ENCODE data around the gene RPAIN.

RPAIN gene

GRCh38 chr17:5478992-5479391, 59.0 kb downstream of the RPAIN start:
- peaks cover 93% of the 10 kb centered on the region for H3K36me3 ChIP-seq

DNA sequence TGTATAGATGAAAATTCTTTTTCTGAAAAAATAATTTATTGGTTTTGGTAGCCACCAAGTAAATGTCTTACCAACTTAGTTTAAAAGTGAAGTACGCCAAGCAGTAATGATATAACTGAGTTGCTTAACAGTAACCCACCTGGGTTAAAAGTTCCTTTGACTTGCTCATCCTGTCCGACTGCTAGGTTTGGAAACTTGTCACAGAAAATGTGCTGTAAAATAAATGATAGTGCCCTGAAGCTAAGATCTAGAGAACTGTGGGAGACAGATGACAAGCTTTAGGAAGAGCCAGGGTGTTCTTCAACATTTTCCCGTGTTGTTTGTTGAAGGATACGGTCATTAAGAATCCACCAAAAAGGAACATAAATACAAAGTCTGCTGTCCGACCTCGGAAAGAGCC, 61.0 kb downstream of the RPAIN start:
- H3K36me3 ChIP-seq: peaks cover 91% of the 10 kb centered on the region
- DNase-seq: no peak
- H3K27me3 ChIP-seq (ENCODE audit: insufficient read depth, low read depth, severe bottlenecking): no peaks in the 10 kb centered on the region
- no peaks in the 10 kb centered on the region for H3K9me3 ChIP-seq (ENCODE audit: severe bottlenecking)
- no peak for TF ChIP-seq CTCF (IDR thresholded peaks at IDR 0.05; ENCODE audit: low read depth, low read length)
- no peak overlapping the region for H3K4me3 ChIP-seq (ENCODE audit: low read depth, low read length)
- no peak overlapping the region for H3K27ac ChIP-seq

More at GRCh38 chr17:5478992-5479391, 59.0 kb downstream of the RPAIN start:
- no peak for DNase-seq
- TF ChIP-seq CTCF (IDR thresholded peaks at IDR 0.05; ENCODE audit: low read depth, low read length): no peak
- no peaks in the 10 kb centered on the region for H3K27me3 ChIP-seq (ENCODE audit: insufficient read depth, low read depth, severe bottlenecking)
- no peaks in the 10 kb centered on the region for H3K9me3 ChIP-seq (ENCODE audit: severe bottlenecking)
- no peak overlapping the region for H3K4me3 ChIP-seq (ENCODE audit: low read depth, low read length)
- no peak overlapping the region for H3K27ac ChIP-seq

DNA sequence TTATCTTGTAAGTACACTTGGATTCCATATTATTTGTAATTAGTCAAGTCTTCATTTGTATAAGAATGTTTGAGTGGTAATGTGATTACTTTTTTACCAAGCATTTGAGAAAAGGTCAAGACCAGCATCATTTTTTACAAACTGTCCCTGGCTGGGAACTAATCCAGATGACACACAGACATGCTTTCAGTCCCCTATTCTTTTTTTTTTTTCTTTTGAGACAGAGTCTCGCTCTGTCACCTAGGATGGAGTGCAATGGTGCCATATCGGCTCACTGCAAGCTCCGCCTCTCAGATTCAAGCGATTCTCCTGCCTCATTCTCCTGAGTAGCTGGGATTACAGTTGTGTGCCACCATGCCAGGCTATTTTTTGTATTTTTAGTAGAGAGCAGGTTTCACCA, 61.5 kb downstream of the RPAIN start:
- H3K9me3 ChIP-seq (ENCODE audit: severe bottlenecking): no peaks in the 10 kb centered on the region
- H3K4me3 ChIP-seq (ENCODE audit: low read depth, low read length): no peak overlapping the region
- no peak overlapping the region for H3K27ac ChIP-seq
- peaks cover 86% of the 10 kb centered on the region for H3K36me3 ChIP-seq
- no peaks in the 10 kb centered on the region for H3K27me3 ChIP-seq (ENCODE audit: insufficient read depth, low read depth, severe bottlenecking)
- DNase-seq: no peak
- no peak for TF ChIP-seq CTCF (IDR thresholded peaks at IDR 0.05; ENCODE audit: low read depth, low read length)

Data from WERI-Rb-1 (cell line).